RPMI7951 (cell line): ENCODE results near the gene TXNIP. TPM values are rescaled to one million over a fixed set of nuclear protein-coding genes. Genes with fewer than 3 reads are reported as not detected.
"Not testable (repeated sequence)": the region's sequence is repeated elsewhere in the genome, so short reads cannot be mapped to it uniquely, and the experiment has no call there.

ENCODE experiments used
- DNase-seq: peaks from one replicate; pipeline ENCODE4 v3.0.0-alpha.2; 2012; ENCODE audit warnings: low read depth
- total RNA-seq: library from RNA; depleted of rRNA; stranded (reverse); fragments of >200 nt; shearing (Covaris generic); gene quantifications from 2 replicates; pipeline ENCODE4 v1.2.3, GENCODE V29; 2014; rRNA removed

TXNIP gene
- total RNA-seq: 18.0 and 21.3 TPM in 2 replicates

- DNase-seq: peak; percentile 95
These were observed at the start of gene TXNIP for GRCh38 chr1:145996433-145997015. Gene TXNIP (minus strand): TSS chr1:145996579. CDS start chr1:145996266, 313 bp downstream.

GRCh38 chr1:146039844-146040194 is 43.4 kb upstream of the TXNIP start:
- peak; percentile 52 for DNase-seq

- peak; percentile 87 for DNase-seq
These were observed 40.7 kb upstream of the TXNIP start for GRCh38 chr1:146036965-146037646.

- DNase-seq: no peak
These were observed 40.0 kb upstream of the TXNIP start for GRCh38 chr1:146036241-146036964.

- peak; percentile 75 for DNase-seq
These were observed 38.7 kb upstream of the TXNIP start for GRCh38 chr1:146035048-146035423.

GRCh38 chr1:146032631-146033219 is 36.3 kb upstream of the TXNIP start:
- DNase-seq: peak; percentile 66

GRCh38 chr1:146031476-146031875 is 35.1 kb upstream of the TXNIP start:
- DNase-seq: no peak

- no peak for DNase-seq
These were observed 32.7 kb upstream of the TXNIP start for GRCh38 chr1:146029117-146029516.

GRCh38 chr1:146026650-146027049 is 30.3 kb upstream of the TXNIP start:
- not testable (repeated sequence) for DNase-seq

GRCh38 chr1:146025787-146026495 is 29.6 kb upstream of the TXNIP start:
- DNase-seq: not testable (repeated sequence)

- DNase-seq: no peak
These were observed 26.2 kb upstream of the TXNIP start for GRCh38 chr1:146022403-146023127.

- no peak for DNase-seq
These were observed 25.4 kb upstream of the TXNIP start, which contains the start of gene HJV for GRCh38 chr1:146021622-146022402. Gene HJV (minus strand): TSS chr1:146021735. CDS start chr1:146020231, 1,504 bp downstream.

GRCh38 chr1:146021050-146021445 is 24.7 kb upstream of the TXNIP start:
- no peak for DNase-seq

- DNase-seq: no peak
These were observed 24.0 kb upstream of the TXNIP start for GRCh38 chr1:146020058-146021049.

GRCh38 chr1:146019231-146020057 is 23.1 kb upstream of the TXNIP start:
- DNase-seq: no peak

- peak; percentile 33 for DNase-seq
These were observed 20.5 kb upstream of the TXNIP start for GRCh38 chr1:146016891-146017290.

GRCh38 chr1:146013559-146013922 is 17.2 kb upstream of the TXNIP start:
- no peak for DNase-seq
